ENCODE results near the gene LAMTOR2. TPM values are rescaled to one million over a fixed set of nuclear protein-coding genes. Genes with fewer than 3 reads are reported as not detected.

LAMTOR2 gene
- polyA plus RNA-seq, 1 donor from 2014 or later, result 81.3 TPM

GRCh38 chr1:156019946-156020292 is 34.7 kb upstream of the LAMTOR2 start:
- H3K27ac ChIP-seq (ENCODE audit: low read length), result peak overlapping the region; percentile 82
- peak overlapping the region; percentile 86 for H3K4me2 ChIP-seq (ENCODE audit: low read length)
- no peak overlapping the region for H2AFZ ChIP-seq (ENCODE audit: low read depth, low read length)
- H3K9me2 ChIP-seq (ENCODE audit: insufficient read depth, low read length), result no peaks in the 10 kb centered on the region
- no peaks in the 10 kb centered on the region for H3K36me3 ChIP-seq (ENCODE audit: insufficient read depth, low read length)
- no peaks in the 10 kb centered on the region for H3K9me3 ChIP-seq (ENCODE audit: low read length)
- H3K79me2 ChIP-seq (replicated peaks; ENCODE audit: insufficient read depth, low read length), result peaks cover 21% of the 10 kb centered on the region
- no peaks in the 10 kb centered on the region for H4K20me1 ChIP-seq (ENCODE audit: insufficient read depth)
- peak overlapping the region; percentile 89 for H3K9ac ChIP-seq (ENCODE audit: low read length)
- H3K27me3 ChIP-seq (ENCODE audit: insufficient read depth, low read depth, low read length), result no peaks in the 10 kb centered on the region
- no peak for TF ChIP-seq SMC3 (conservative IDR thresholded peaks at IDR 0.05; ENCODE audit: poor library complexity)
- no peak for TF ChIP-seq EZH2 (IDR thresholded peaks at IDR 0.05; ENCODE audit: borderline replicate concordance, insufficient read depth, low read length, poor library complexity, severe bottlenecking)
- TF ChIP-seq MXI1 (conservative IDR thresholded peaks at IDR 0.05; ENCODE audit: poor library complexity, severe bottlenecking), result no peak
- no peak for TF ChIP-seq RAD21 (conservative IDR thresholded peaks at IDR 0.05)
- no peak for TF ChIP-seq POLR2AphosphoS5 (IDR thresholded peaks at IDR 0.05)
- TF ChIP-seq REST (IDR thresholded peaks at IDR 0.05; ENCODE audit: borderline replicate concordance), result no peak
- no peak for TF ChIP-seq EP300 (conservative IDR thresholded peaks at IDR 0.05; ENCODE audit: poor library complexity, severe bottlenecking)
- TF ChIP-seq TAF1 (IDR thresholded peaks at IDR 0.05; ENCODE audit: low read depth), result no peak
- TF ChIP-seq, protein P1, sequence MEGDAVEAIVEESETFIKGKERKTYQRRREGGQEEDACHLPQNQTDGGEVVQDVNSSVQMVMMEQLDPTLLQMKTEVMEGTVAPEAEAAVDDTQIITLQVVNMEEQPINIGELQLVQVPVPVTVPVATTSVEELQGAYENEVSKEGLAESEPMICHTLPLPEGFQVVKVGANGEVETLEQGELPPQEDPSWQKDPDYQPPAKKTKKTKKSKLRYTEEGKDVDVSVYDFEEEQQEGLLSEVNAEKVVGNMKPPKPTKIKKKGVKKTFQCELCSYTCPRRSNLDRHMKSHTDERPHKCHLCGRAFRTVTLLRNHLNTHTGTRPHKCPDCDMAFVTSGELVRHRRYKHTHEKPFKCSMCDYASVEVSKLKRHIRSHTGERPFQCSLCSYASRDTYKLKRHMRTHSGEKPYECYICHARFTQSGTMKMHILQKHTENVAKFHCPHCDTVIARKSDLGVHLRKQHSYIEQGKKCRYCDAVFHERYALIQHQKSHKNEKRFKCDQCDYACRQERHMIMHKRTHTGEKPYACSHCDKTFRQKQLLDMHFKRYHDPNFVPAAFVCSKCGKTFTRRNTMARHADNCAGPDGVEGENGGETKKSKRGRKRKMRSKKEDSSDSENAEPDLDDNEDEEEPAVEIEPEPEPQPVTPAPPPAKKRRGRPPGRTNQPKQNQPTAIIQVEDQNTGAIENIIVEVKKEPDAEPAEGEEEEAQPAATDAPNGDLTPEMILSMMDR (IDR thresholded peaks at IDR 0.05; ENCODE audit: poor library complexity, severe bottlenecking), result no peak
- no peaks in the 10 kb centered on the region for H3F3A ChIP-seq (ENCODE audit: insufficient read depth, low read length, poor library complexity, severe bottlenecking)
- peak overlapping the region; percentile 93 for H3K4me3 ChIP-seq (ENCODE audit: low read length)

DNA sequence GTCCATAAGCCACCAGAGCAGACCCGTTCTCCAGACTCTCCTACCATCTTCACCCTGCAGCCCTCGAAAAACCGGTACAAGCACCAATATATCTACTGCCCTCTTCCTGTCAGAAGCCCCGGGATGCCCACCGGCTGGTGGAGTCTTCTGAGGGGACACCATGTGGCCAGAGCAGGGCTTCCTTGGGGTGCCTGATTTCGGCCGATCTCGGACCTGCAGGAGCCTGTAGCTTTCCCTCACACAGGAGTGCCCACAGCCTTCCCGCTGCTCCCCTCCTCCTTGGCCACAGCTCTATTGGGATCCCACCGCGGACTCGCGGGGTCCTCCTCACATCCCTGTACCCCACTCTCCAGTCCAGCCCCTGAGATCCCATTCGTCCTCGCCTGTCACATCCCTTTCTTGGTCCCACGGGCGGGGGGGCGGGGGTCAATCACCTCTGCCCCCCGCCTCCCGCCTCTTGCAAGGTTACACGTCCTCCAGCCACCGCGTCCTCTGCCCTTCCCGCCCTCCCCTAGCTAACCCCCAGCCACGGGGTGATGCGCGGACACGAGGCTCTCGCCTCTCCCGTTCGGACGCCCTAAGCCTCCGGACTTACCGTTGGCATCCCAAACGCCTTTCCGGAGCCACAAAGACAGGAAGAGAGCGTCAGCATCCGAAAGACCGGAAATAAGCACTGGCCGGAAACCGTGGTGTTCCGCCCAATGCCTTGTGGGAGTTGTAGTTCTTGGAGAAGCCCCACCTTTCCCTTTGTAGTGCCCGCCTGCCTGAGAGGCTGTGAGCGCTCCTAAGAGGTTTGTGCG is 34.1 kb upstream of the LAMTOR2 start, which contains the start of gene SSR2:
Gene SSR2, minus strand, starts transcription at position 659 of the 800 bp plus-strand sequence. CDS start 784 bp downstream, outside the sequence.
- H3K9ac ChIP-seq (ENCODE audit: low read length), result peak within 1 kb of the TSS; percentile 89
- H3K79me2 ChIP-seq (replicated peaks; ENCODE audit: insufficient read depth, low read length), result peaks cover 21% of the 10 kb centered on the region
- no peaks in the 10 kb centered on the region for H3F3A ChIP-seq (ENCODE audit: insufficient read depth, low read length, poor library complexity, severe bottlenecking)
- H3K36me3 ChIP-seq (ENCODE audit: insufficient read depth, low read length), result no peaks in the 10 kb centered on the region
- no peaks in the 10 kb centered on the region for H3K9me2 ChIP-seq (ENCODE audit: insufficient read depth, low read length)
- peak within 1 kb of the TSS; percentile 82 for H3K27ac ChIP-seq (ENCODE audit: low read length)
- peak; percentile 97 for TF ChIP-seq POLR2AphosphoS5 (IDR thresholded peaks at IDR 0.05)
- peak; percentile 83 for TF ChIP-seq TAF1 (IDR thresholded peaks at IDR 0.05; ENCODE audit: low read depth)
- TF ChIP-seq REST (IDR thresholded peaks at IDR 0.05; ENCODE audit: borderline replicate concordance), result peak; percentile 18
- no peak for TF ChIP-seq RAD21 (conservative IDR thresholded peaks at IDR 0.05)
- peak; percentile 54 for TF ChIP-seq MXI1 (conservative IDR thresholded peaks at IDR 0.05; ENCODE audit: poor library complexity, severe bottlenecking)
- peak; percentile 19 for TF ChIP-seq EP300 (conservative IDR thresholded peaks at IDR 0.05; ENCODE audit: poor library complexity, severe bottlenecking)
- TF ChIP-seq SMC3 (conservative IDR thresholded peaks at IDR 0.05; ENCODE audit: poor library complexity), result no peak
- no peaks in the 10 kb centered on the region for H3K9me3 ChIP-seq (ENCODE audit: low read length)
- H3K4me2 ChIP-seq (ENCODE audit: low read length), result peak within 1 kb of the TSS; percentile 86
- H3K4me3 ChIP-seq (ENCODE audit: low read length), result peak within 1 kb of the TSS; percentile 93
- H3K27me3 ChIP-seq (ENCODE audit: insufficient read depth, low read depth, low read length), result no peaks in the 10 kb centered on the region
- H4K20me1 ChIP-seq (ENCODE audit: insufficient read depth), result no peaks in the 10 kb centered on the region
- H2AFZ ChIP-seq (ENCODE audit: low read depth, low read length), result peak within 1 kb of the TSS; percentile 96
